Frontal cortex (tissue), 4 donors: ENCODE results near the gene ARHGEF19. TPM values are rescaled to one million over a fixed set of nuclear protein-coding genes. Genes with fewer than 3 reads are reported as not detected.
A peak's percentile ranks its signal among the peaks of the same experiment; 100 is the strongest.

Experiments used
- DNase-seq, 2 donors: peaks; one replicate each; pipeline ENCODE4 v3.0.0; 2012; ENCODE audit warnings: low spot score in 2 of 2
- FAIRE-seq: peaks from 2 replicates; lab custom pipeline; 2012; peaks lifted over from hg19 to GRCh38; lab: Jason Lieb, UNC
- total RNA-seq: library from RNA; depleted of rRNA; stranded (reverse); fragments of >200 nt; gene quantifications from one replicate; pipeline ENCODE4 v1.2.3, GENCODE V29; 2014
- donor health status: control.
- donor health status: control.
- donor health status: control.

The ARHGEF19 gene
- total RNA-seq, 1 donor from 2014 or later: 1.2 TPM

DNA sequence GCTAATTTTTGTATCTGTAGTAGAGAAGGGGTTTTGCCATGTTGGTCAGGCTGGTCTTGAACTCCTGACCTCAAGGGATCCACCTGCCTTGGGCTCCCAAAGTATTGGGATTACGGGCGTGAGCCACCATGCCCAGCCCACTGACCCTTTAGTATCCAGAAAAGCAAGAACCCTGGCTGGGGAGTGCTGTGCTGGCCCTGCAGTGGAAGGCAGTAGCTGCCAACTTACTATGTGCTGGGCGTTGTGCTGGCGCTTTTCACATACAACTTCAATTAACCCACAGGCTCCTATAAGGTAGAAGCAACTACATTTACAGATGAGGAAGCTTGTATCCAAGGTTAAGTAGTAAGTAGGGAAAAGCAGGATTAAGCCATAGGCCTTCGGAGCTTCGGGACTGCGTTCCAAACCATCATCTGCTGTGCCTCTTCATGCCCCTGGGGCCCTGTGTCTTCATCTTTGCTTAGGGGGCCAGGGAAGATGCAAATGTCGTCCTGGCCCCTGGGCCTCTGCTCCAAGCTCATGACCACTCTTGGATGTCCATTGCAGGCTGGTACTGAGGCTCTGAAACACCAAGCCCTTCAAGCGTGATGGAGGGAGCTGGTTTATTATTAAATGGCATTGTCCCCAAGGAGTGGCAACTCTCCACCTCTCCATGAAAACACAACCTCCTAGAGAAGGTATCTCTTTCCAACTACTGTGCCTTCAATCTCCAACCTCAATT lies 33.2 kb upstream of the ARHGEF19 start:
- no peak for DNase-seq
- no peak for FAIRE-seq

DNA sequence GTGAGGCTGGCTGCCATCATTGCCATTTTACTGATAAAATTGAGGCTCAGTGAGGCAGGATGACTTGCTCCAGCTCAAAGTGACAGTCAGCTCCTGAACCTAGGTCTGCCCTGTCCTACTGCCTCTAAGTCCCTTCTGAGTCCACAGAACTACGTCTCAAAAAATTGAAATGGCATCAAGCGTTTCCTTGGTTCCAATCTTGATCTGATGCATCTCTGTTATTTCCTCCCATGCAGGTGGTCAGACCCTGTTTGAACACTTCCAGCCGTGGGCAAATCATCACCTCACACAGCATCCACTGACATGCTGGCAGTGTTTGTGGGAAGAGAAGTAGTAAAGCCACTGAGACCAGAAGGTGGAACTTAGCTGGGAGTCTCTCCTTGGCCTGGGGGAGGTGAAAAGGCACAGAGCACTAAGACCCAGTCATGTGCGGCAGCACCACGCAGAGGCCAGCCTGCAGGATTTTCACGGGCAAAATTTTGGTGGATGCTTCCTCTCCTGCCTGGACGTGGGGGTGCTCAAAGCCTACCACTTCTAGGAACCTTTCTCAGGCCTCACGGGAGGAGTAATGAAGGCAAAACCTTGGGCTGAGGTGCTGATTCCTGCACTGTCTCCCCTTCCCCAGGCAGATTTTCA lies 32.3 kb upstream of the ARHGEF19 start:
- DNase-seq: no peak
- FAIRE-seq: no peak

DNA sequence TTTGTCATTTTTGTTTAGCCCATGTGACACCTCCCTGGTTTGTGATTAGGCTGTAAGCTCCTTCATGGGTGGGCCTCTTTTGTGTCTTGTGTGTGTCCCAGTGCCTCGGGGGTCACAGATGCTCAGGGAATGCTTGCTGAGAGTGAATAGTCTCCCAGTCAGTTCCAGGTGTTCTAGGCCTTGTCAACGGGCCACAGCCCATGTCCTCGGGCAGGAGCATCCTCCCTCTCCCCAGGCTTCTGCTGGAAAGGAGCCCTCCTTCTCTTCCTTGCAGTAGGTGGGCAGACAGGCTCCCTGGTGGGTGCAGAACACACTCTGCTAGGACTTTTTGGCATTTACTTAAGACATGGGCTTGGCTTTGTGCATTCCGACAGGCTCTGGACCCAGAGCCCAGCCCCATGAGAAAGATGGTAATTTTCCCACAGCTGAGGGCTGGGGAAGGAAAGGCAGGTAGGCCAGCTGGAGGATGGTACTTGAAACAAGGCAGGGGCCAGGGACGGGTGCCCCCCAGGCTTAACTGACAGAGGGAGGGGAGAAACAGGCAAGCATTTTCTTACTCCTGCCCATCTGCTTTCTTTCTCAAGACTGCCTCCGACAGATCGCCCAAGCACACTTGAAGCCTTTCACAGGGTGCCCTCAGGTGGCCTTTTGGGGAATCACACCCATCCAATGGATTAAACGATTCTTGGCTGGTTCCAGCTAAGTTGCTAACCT lies 31.6 kb upstream of the ARHGEF19 start:
- DNase-seq: peak in 1 of 2 donors; percentile 75
- no peak for FAIRE-seq

DNA sequence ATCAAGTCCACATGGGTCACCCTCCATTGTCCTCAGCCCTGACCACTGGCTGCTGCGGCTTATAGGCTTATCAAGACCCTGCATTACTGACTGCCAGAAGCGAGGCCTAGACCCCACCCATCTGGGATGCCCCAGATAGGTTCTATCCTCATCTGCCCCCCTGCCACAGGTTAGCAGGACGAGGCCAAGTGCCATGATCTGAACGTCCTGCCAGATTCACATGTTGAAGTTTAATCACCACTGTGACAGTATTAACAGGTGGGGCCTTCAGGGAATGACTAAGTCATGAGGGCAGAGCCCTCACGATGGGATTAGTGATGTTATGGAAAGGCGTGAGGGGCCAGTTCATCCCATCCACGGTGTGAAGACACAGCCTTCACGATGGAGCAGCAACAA lies 30.8 kb upstream of the ARHGEF19 start:
- FAIRE-seq (no peak), DNase-seq (no peak)

DNA sequence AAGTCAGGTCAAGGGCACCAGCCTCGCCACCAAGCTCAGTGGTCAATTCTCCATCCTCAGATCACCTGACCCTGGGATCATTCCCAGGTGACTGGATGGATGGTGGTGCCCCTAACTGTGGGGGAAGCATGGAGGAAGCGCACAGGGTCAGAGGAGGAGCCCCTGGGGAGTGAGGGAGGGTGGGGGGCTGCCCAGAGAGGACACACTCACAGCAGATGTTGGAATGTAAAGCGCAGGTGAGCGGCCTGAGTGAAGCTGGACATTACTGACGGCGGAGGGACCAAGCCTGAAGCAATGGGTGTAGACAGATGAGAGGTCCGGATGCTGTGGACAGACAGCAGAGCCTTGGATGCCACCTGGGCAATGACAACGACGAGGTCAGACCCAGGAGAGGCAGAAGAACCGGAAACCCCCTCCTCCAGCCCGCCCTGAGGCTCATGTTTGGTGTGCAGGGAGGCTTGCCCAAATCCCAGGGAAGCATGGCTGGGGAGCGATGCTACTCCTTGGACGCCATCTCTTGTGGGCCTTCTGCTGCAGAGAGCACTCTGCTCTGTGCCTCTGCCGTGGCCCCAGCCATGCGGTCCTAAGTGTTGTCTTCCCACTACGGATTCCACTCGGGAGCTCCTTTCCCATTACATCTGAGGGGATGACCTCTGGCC lies 30.2 kb upstream of the ARHGEF19 start:
- FAIRE-seq (no peak), DNase-seq (no peak)

DNA sequence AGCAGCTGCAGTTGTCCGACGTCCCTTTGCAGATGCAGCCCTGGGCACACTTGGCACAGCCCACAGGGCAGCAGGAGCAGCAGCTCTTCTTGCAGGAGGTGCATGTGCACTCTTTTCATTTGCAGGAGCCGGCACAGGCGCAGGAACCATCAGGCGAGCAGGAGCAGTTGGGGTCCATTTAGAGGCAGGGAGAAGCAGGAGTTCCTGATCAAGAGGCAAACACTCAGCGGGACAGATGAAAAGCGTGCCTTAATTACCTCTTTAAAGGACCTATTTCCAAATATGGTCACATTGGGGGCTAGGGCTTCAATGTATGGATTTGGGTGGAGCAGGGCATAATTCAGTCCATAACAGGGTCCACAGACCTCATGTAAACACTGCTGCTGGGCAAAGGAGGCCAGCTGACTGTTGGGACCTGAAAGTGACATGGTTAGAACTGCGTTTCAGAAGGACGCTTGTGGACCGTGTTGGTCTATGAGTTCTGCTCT lies 28.8 kb upstream of the ARHGEF19 start:
- no peak for DNase-seq
- FAIRE-seq: no peak

DNA sequence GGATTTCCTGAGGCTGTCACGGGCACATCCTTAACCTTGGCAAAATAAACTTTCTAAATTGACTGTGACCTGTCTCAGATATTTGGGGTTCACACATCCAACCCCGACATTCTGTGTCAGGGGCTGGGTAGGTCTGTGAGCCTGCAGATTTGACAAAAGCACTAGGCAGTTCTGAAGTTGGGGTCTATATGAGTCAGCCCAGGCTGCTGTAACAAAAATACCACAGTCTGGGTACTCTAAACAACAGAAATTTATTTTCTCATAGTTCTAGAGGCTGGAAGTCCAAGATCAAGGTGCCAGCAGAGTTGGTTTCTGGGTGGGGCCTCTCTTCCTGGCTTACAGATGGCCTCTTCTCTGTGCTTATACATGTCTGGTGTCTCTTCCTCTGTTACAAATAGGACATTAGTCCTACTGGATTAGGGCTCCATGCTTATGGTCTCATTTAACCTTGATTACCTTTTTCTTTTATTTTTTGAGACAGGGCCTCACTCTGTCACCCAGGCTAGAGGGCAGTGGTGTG lies 27.6 kb upstream of the ARHGEF19 start:
- FAIRE-seq (no peak), DNase-seq (no peak)

DNA sequence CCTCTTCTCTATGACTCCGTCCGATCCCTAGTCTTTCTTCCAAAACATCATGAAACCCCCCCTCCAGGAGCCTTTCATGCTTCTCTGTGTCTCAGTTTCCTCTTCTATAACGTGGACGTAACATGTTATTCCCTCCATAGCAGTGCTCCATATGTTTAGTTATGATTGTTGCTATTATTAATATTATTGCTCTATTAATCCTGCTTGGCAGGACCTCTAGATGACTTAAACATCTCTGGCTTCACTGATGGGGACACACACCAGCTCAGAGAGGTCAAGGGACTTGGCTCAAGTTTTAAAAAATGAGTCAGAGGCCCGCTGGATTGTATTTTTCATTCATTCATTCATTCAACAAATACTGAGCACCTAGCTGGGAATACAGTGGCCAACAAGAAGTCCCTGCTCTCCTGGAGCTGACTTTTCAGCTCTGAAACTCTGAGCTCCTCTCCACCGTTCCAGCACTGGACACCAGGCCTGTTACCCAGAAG lies 24.9 kb upstream of the ARHGEF19 start:
- FAIRE-seq: no peak
- no peak for DNase-seq

DNA sequence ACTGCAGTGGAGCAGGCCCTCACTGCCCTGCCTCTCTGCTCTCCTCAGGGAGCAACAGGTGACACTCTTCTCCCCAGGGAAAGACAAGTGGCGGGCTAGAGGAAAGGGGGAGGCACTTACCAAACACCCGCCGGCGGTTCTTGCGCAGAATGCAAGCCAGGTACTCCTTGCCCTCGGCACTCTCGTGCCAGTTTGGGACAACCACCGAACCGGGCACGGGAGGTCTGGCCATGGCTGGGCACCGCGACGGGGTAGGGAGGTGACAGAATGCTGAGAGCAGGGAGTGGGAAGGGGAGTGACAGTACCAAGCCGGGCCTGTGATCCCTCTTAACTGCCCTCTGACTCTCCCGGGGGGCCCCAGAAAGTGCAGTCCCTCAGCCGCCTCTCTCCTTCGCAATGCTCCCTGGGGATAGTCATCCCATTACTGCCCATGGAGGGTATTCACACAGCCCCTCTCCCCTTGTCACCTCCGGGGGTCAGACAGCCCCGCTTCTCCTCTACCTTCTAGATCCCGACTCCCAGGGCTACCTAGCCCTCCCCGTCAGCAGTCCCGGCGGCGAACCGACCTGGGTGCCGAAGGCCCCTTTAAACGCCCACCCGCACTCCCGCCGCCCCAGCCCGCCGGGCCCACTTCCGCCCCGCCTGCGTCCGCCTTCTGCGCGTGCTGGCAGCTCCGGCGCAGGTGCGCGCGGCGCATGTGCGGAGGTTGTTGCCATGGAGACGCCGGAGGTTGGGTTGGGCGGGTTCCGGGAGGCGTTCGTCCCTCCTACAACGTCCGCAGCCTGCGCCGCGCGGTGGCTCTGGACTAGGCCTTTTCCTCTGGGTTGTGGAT lies 24.3 kb upstream of the ARHGEF19 start, which contains the start of gene CPLANE2:
TSS of gene CPLANE2 (minus strand) at position 673 of the 832 bp plus-strand sequence. CDS start at position 232, 441 bp downstream.
- peak; percentile 87 to 93 for DNase-seq
- FAIRE-seq: no peak

DNA sequence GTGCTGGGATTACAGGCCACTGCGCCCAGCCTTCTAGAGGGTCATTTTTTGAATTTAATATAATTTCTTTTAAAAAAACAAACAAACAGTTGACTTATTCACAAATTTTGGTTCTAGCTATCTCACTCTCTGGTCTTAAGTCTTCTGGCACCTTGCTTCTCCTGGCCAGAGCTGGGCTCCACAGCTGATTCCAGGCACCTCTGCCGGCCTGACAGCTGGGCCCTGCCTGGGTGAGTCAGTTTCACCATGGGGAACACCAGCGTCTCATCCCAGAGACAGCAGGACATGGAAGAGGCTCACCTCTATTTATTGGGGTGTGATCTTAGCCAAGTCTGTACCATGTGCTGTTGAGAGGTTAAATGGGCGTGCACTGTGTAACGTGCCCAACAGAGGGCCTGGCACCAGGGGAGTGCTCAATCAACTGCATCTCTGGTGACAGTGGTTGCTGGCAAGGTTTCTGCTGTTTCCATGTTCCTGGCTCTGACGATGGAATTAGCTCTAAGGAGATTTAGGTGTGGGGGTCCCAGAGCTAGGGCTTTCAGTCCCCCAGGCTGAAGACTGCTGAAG lies 23.6 kb upstream of the ARHGEF19 start:
- no peak for DNase-seq

DNA sequence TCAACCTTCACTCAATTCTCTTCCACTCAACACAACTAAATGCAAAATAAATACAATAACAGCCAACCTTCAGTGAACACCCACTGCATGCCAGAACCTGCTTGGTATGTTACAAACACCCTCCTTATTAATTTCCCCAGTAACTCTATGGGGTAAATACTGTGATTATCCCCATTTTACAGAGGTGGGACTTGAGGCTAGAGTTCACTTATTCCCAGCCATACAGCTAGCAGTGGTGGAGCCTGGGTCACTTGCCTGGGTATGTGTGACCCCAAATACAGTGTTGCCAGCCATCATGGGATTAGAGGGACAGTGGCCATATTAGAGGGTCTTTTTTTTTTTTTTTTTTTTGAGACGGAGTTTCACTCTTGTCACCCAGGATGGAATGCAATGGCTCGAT lies 22.9 kb upstream of the ARHGEF19 start:
- DNase-seq (no peak), FAIRE-seq (no peak)

More for the DNA sequence above, 23.6 kb upstream of the ARHGEF19 start:
- FAIRE-seq: no peak

DNA sequence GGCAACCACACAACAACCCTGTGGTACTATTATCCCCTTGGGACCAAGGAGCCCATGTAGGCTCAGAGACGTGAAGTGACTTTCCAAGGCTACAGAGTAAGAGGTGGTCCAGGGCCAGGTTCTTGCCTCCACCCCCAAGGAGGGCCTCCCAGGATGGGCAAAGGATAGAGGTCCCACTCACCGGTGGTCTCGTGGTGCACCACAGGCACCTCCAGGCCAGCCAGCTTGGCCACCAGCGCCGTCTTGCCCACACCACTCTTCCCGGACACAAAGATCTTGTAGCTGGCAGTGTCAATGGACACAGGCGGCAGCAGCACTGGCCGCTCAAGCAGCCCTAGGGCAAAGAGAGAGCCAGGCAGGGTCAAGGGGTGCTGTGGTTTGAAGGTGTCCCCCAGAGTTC lies 21.0 kb upstream of the ARHGEF19 start:
- FAIRE-seq: no peak
- DNase-seq: no peak

DNA sequence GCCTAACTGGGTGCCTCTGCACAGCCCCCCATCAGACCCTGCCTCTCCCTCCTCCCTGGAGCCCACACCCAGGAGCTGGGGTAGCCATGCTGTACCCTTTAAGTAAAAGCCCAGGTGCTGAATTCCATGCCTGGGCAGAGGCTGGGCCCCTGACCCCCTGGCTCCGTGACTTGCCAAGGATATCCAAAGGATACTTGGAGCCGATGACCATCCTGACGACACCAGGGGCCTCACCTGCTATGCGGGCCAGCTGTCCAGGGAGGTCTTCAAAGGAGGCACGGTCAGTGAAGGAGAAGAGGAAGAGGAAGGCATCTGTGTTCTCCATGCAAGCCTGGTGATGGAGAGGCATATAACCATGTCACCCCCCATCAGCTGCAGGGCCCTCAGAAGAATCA lies 19.9 kb upstream of the ARHGEF19 start:
- no peak for FAIRE-seq
- DNase-seq: no peak

DNA sequence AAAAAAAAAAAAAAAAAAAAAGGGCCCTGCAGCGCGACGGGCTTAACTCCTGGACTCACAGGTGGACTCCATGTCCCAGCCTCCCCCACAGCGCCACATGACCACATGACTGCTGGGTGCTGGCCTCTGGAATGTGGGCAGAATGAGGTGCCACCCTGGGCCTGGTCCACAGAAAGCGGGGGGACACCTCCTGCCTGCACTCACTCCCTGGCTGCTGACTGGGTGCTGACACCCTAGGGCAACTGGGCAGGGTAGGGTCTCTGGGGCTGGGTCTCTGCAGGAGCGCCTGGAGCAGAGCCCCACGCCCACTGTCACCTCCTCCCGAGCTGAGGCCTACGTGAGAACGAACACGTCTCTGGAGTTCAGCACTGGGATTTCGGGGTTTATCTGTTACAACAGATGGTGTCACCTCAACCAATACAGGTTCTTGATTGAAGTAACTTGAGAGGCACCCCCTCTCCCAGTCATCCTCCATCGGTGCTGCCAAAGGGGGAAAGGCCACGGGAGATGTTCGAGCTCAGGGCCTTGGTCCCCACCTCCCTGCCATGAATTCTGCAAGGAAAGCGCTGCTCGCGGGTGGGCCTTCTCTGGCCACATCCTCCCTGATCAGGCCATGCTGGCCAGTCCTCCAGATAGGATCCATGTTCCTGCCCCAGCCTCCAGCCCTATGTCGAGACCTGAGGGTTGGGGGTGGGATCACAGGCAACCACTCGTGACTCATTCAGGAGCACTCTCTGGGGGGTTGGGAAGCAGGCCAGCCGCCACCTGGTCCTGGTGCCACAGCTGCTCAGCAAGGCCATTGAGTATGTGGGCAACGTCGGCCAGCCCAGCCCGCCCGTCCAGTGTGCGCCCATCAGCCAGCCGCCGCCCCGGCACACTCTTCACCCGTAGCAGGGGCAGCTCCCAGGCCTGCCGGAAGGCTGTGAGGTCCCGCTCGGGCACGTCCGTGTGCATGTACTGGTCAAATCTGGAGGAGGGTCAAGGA lies 19.2 kb upstream of the ARHGEF19 start:
- FAIRE-seq: no peak

DNA sequence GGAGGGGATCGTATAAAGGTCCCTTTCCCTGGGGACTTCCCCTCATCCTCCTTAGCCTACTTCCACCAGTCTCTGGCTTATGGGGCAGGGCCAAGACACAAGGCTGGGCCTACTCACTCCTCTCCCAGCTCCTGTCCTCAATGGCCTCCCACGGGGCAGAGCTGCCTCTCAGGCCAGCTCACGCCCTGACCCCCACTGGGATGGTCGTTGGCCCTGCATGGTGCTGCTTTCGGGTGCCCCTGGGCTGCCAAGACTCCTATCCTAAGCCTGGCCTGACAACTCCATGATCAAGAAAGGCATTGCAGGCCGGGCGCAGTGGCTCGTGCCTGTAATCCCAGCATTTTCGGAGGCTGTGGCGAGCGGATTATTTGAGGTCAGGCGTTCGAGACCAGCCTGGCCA lies 18.3 kb upstream of the ARHGEF19 start:
- FAIRE-seq: no peak
- DNase-seq: no peak

More for the DNA sequence above, 19.2 kb upstream of the ARHGEF19 start:
- no peak for DNase-seq

DNA sequence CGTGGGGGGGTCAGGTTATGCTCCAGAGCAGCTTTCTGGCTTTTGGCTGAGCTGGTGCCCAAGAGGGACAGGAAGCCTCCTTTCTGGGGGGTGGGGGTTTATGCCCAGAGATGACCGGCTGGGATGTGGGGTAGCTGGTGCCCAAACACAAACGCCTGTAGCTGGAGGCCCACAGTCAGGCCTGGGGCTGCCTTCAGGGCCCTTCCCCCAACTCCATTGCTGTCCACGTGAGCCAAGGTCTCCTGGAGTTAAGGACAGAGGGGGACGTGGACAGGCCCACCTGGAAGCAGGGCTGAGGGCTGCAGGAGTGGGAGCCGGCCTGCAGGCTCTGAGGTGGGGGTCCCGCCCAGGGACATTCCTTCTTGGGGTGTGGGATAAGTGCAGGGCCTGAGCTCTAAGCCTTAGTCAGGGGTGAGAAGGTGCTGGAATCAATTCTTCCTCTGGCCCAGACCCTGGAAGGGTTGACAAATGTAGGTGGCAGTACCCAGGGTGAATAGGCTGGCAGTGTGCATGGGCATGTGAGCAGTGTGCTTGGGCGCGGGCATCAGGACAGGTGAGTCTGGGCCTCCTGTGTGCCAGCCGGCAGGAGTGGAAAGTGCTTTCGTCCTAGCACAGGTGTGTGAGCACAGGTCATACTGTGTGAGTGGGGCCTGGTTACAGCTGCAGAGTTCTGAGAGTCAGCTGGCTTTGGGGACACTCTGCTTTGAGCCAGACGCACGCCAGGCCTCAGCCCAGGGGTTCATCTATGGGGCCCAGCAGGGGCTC lies 17.7 kb upstream of the ARHGEF19 start:
- FAIRE-seq: no peak
- DNase-seq: no peak
